GM21526 (cell line): Measurements from ENCODE around the gene ABCA13.
A peak's percentile ranks its signal among the peaks of the same experiment; 100 is the strongest.

ENCODE experiments used
- ATAC-seq: cut with Tn5 transposase; IDR thresholded peaks from one replicate; pipeline ENCODE4 v1.9.1; 2021; ENCODE audit warnings: moderate library complexity; ENCODE audit not compliant: unreplicated experiment, low FRiP score

ABCA13 gene

GRCh38 chr7:48419401-48419800 is 248.1 kb downstream of the ABCA13 start:
- no peak for ATAC-seq

- ATAC-seq: no peak
Measured at GRCh38 chr7:48420206-48420605, 248.9 kb downstream of the ABCA13 start.

- no peak for ATAC-seq
Measured at GRCh38 chr7:48421357-48421756, 250.1 kb downstream of the ABCA13 start.

GRCh38 chr7:48424731-48425130 is 253.5 kb downstream of the ABCA13 start:
- ATAC-seq: peak; percentile 60

GRCh38 chr7:48426331-48426965 is 255.2 kb downstream of the ABCA13 start:
- ATAC-seq: no peak

- ATAC-seq: no peak
Measured at GRCh38 chr7:48426966-48427555, 255.8 kb downstream of the ABCA13 start.

GRCh38 chr7:48427671-48428070 is 256.4 kb downstream of the ABCA13 start:
- ATAC-seq: no peak

GRCh38 chr7:48428091-48428684 is 256.9 kb downstream of the ABCA13 start:
- ATAC-seq: no peak

- ATAC-seq: no peak
Measured at GRCh38 chr7:48429117-48429516, 257.9 kb downstream of the ABCA13 start.

GRCh38 chr7:48438206-48438605 is 266.9 kb downstream of the ABCA13 start:
- no peak for ATAC-seq

GRCh38 chr7:48441848-48442492 is 270.7 kb downstream of the ABCA13 start:
- ATAC-seq: no peak

- no peak for ATAC-seq
Measured at GRCh38 chr7:48443051-48443450, 271.8 kb downstream of the ABCA13 start.

GRCh38 chr7:48446721-48447120 is 275.5 kb downstream of the ABCA13 start:
- no peak for ATAC-seq

- no peak for ATAC-seq
Measured at GRCh38 chr7:48452218-48452617, 281.0 kb downstream of the ABCA13 start.

- no peak for ATAC-seq
Measured at GRCh38 chr7:48454750-48455192, 283.5 kb downstream of the ABCA13 start.

GRCh38 chr7:48455363-48455762 is 284.1 kb downstream of the ABCA13 start:
- ATAC-seq: no peak

GRCh38 chr7:48458701-48459524 is 287.7 kb downstream of the ABCA13 start:
- ATAC-seq: no peak

- no peak for ATAC-seq
Measured at GRCh38 chr7:48466713-48467112, 295.5 kb downstream of the ABCA13 start.

GRCh38 chr7:48471196-48471595 is 299.9 kb downstream of the ABCA13 start:
- no peak for ATAC-seq

GRCh38 chr7:48472640-48473039 is 301.4 kb downstream of the ABCA13 start:
- ATAC-seq: no peak
